Esophagus muscularis mucosa (tissue), 4 donors: Measurements from ENCODE around the gene GALNTL6. TPM values are rescaled to one million over a fixed set of nuclear protein-coding genes. Genes with fewer than 3 reads are reported as not detected.

Experiments
- DNase-seq: peaks from one replicate; pipeline ENCODE4 v3.0.0-alpha.2; 2017; ENCODE audit errors: extremely low spot score
- H3K27ac ChIP-seq, 4 donors: fragments of 200-600 bp; sonication (generic); replicated peaks in 1 of 4; 1 replicate in 3 of 4; 2 replicates in 1 of 4; pipeline ENCODE4 v1.5.1; 2016 to 2019; ENCODE audit warnings: mild to moderate bottlenecking in 1 of 4
- H3K27me3 ChIP-seq, 4 donors: fragments of 200-600 bp; sonication (generic); one replicate each; pipeline versions ENCODE4 v1.5.1 to v1.6.0; 2016 to 2019
- H3K36me3 ChIP-seq, 4 donors: fragments of 200-600 bp; sonication (generic); one replicate each; pipeline ENCODE4 v1.5.1; 2016 to 2019
- H3K4me1 ChIP-seq, 4 donors: fragments of 200-600 bp; sonication (generic); one replicate each; pipeline ENCODE4 v1.5.1; 2016 to 2019
- H3K4me3 ChIP-seq, 4 donors: fragments of 200-600 bp; sonication (generic); 1 replicate in 2 of 4; 2 replicates in 2 of 4; pipeline ENCODE4 v1.5.1; 2016 to 2019; ENCODE audit warnings: mild to moderate bottlenecking in 4 of 4, moderate library complexity in 1 of 4
- H3K9me3 ChIP-seq, 4 donors: fragments of 200-600 bp; sonication (generic); 1 replicate in 3 of 4; 2 replicates in 1 of 4; pipeline ENCODE4 v1.5.1; 2016 to 2019
- CTCF ChIP-seq, 3 experiments: fragments of 200-600 bp in 2 of 3; fragments of 450-650 bp in 1 of 3; sonication (generic) in 2 of 3; IDR thresholded peaks; one replicate each; pipeline ENCODE4 v1.5.1; 2017 to 2019; ENCODE audit warnings: antibody characterized with exemption in 3 of 3, mild to moderate bottlenecking in 2 of 3, moderate library complexity in 1 of 3
- EP300 ChIP-seq: sonication (generic); formaldehyde crosslinking; IDR thresholded peaks from one replicate; pipeline ENCODE4 v1.6.1; 2017; ENCODE audit warnings: antibody characterized with exemption
- POLR2A ChIP-seq: fragments of 450-650 bp; IDR thresholded peaks from one replicate; pipeline ENCODE4 v1.6.1; 2017; ENCODE audit warnings: antibody characterized with exemption, moderate library complexity, mild to moderate bottlenecking, low read depth
- POLR2AphosphoS5 ChIP-seq, 2 donors: sonication (generic); formaldehyde crosslinking; IDR thresholded peaks; one replicate each; pipeline ENCODE4 v1.6.1; 2017; ENCODE audit warnings: antibody characterized with exemption in 2 of 2
- WGBS: methylation state at CpG from one replicate; pipeline ENCODE4 v1.1.5; 2018; 5-methylcytosine and 5-hydroxymethylcytosine counted together
- intact Hi-C: fragments of 100-400 bp; cut with DNase I; formaldehyde crosslinking; loops from one replicate; pipeline ENCODE4 v1.15.1; 2023
- total RNA-seq, 4 donors: library from RNA; depleted of rRNA; stranded (reverse); fragments of >200 nt; gene quantifications; one replicate each; pipeline versions ENCODE4 v1.1.0 to v1.2.1, GENCODE V29; 2016

Gene GALNTL6
- total RNA-seq, 4 donors from 2014 or later = 0.33 to 0.42 TPM; not detected in 2

GRCh38 chr4:173001571-173001970, 1188.4 kb downstream of the GALNTL6 start:
- Histone ChIP-seq H3K27me3 (no peaks in the 10 kb centered on the region), H3K27ac (no peak overlapping the region), H3K4me3 (no peak overlapping the region), H3K4me1 (peaks cover 0 to 7% (median 3%) of the 10 kb centered on the region in 4 donors), H3K9me3 (no peaks in the 10 kb centered on the region), H3K36me3 (no peaks in the 10 kb centered on the region)
- intact Hi-C loops = no loop called here
- DNase-seq = no peak
- no peak for TF ChIP-seq CTCF (IDR thresholded peaks at IDR 0.05)
- TF ChIP-seq POLR2AphosphoS5 (IDR thresholded peaks at IDR 0.05) = no peak
- TF ChIP-seq POLR2A = no peak
- TF ChIP-seq EP300 = no peak

GRCh38 chr4:173002830-173003561, 1189.8 kb downstream of the GALNTL6 start:
- intact Hi-C loops = no loop called here
- H3K36me3 ChIP-seq = no peaks in the 10 kb centered on the region
- H3K9me3 ChIP-seq = no peaks in the 10 kb centered on the region
- DNase-seq = no peak
- no peak overlapping the region for H3K4me3 ChIP-seq
- peaks cover 0 to 7% (median 3%) of the 10 kb centered on the region in 4 donors for H3K4me1 ChIP-seq
- H3K27ac ChIP-seq = no peak overlapping the region
- WGBS = 79% methylated on average over 6 of the region's 6 CpGs
- H3K27me3 ChIP-seq = no peaks in the 10 kb centered on the region
- TF ChIP-seq POLR2A = no peak
- TF ChIP-seq CTCF (IDR thresholded peaks at IDR 0.05) = no peak
- TF ChIP-seq POLR2AphosphoS5 (IDR thresholded peaks at IDR 0.05) = no peak
- no peak for TF ChIP-seq EP300

DNA sequence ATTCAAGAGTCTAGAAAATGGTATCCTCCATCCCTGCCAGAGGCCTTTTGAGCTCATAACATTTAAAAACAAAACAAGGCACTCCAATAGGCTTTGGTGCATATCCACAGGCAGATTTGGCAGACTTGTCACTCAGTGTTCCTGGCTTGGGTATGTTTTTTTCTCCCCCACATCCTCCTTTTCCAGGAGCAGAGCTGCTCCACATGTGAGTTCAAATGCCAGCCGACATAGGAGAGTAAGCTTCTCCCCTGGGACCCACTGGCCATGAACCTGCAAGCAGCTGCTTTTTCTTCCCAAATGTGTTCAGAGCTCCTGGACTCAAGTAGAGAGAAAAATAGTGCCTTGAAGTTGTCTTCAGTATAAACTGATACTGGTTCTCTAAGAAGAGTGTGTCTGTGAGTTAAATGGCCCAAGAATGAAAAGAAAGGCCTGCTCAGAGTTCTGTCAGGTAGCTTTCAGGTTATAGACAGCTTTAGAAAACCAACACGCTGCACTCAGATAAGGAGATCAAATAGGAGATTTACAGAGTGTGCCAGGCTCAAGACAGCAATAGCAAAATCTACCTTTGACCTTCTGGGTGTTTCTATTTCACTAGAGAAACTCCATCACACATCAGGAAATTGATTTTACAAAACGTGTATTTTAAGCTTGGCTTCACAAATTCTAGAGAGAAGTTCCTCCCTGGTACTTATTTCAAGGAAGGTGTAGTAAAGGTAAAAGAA, 1192.9 kb downstream of the GALNTL6 start:
- intact Hi-C loops = no loop called here
- Histone ChIP-seq H3K4me1 (no peaks in the 10 kb centered on the region), H3K4me3 (no peak overlapping the region), H3K9me3 (no peaks in the 10 kb centered on the region), H3K36me3 (no peaks in the 10 kb centered on the region), H3K27ac (no peak overlapping the region), H3K27me3 (no peaks in the 10 kb centered on the region)
- no peak for DNase-seq
- 71% methylated on average over 3 of the region's 3 CpGs for WGBS
- TF ChIP-seq POLR2A (no peak), EP300 (no peak), POLR2AphosphoS5 (IDR thresholded peaks at IDR 0.05) (no peak), CTCF (IDR thresholded peaks at IDR 0.05) (no peak)

- intact Hi-C loops = no loop called here
- Histone ChIP-seq H3K27ac (no peak overlapping the region), H3K9me3 (no peaks in the 10 kb centered on the region), H3K27me3 (no peaks in the 10 kb centered on the region), H3K4me3 (no peak overlapping the region), H3K4me1 (peaks cover 0 to 5% (median 0%) of the 10 kb centered on the region in 4 donors), H3K36me3 (no peaks in the 10 kb centered on the region)
- WGBS = 81% methylated on average over 3 of the region's 3 CpGs
- TF ChIP-seq POLR2AphosphoS5 (IDR thresholded peaks at IDR 0.05) (no peak), CTCF (IDR thresholded peaks at IDR 0.05) (no peak)
- no peak for DNase-seq
These were observed 1195.2 kb downstream of the GALNTL6 start for GRCh38 chr4:173008436-173008835.
